Panc1 (cell line): Measurements from ENCODE around the gene ZNF784.

Experiments used
- POLR2AphosphoS5 ChIP-seq: IDR thresholded peaks from 2 replicates; pipeline ENCODE4 v1.6.1; 2012; ENCODE audit warnings: mild to moderate bottlenecking, low read depth, low read length, moderate library complexity
- SIN3A ChIP-seq: IDR thresholded peaks from 2 replicates; pipeline ENCODE4 v1.6.1; 2012; ENCODE audit warnings: low read depth, mild to moderate bottlenecking, low read length, moderate library complexity, borderline replicate concordance; ENCODE audit not compliant: insufficient read depth
- TF ChIP-seq, protein P1 (sequence below): fragments of 450-650 bp; IDR thresholded peaks from 2 replicates; pipeline ENCODE4 v1.5.1; 2017; ENCODE audit warnings: mild to moderate bottlenecking

GRCh38 chr19:55585658-55586339 is 38.6 kb downstream of the ZNF784 start:
- TF ChIP-seq, protein P1, sequence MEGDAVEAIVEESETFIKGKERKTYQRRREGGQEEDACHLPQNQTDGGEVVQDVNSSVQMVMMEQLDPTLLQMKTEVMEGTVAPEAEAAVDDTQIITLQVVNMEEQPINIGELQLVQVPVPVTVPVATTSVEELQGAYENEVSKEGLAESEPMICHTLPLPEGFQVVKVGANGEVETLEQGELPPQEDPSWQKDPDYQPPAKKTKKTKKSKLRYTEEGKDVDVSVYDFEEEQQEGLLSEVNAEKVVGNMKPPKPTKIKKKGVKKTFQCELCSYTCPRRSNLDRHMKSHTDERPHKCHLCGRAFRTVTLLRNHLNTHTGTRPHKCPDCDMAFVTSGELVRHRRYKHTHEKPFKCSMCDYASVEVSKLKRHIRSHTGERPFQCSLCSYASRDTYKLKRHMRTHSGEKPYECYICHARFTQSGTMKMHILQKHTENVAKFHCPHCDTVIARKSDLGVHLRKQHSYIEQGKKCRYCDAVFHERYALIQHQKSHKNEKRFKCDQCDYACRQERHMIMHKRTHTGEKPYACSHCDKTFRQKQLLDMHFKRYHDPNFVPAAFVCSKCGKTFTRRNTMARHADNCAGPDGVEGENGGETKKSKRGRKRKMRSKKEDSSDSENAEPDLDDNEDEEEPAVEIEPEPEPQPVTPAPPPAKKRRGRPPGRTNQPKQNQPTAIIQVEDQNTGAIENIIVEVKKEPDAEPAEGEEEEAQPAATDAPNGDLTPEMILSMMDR = no peak
- TF ChIP-seq POLR2AphosphoS5 = no peak
- no peak for TF ChIP-seq SIN3A
